Type B pancreatic cell (in vitro differentiated cells): ENCODE data around the gene DPYSL4. TPM values are rescaled to one million over a fixed set of nuclear protein-coding genes. Genes with fewer than 3 reads are reported as not detected.

Experiments
- DNase-seq: peaks from one replicate; pipeline ENCODE4 v3.0.0; 2021; ENCODE audit warnings: mixed read lengths; ENCODE audit not compliant: unreplicated experiment; ENCODE audit errors: extremely low spot score
- H3K27ac Mint-ChIP-seq: 2 replicates; pipeline ENCODE4 v1.8.0; 2021; ENCODE audit warnings: mild to moderate bottlenecking, mixed read lengths
- H3K27me3 Mint-ChIP-seq: 2 replicates; pipeline ENCODE4 v1.8.0; 2021; ENCODE audit warnings: mixed read lengths
- H3K36me3 Mint-ChIP-seq: 2 replicates; pipeline ENCODE4 v1.8.0; 2021; ENCODE audit warnings: mixed read lengths
- H3K4me1 Mint-ChIP-seq: one replicate; pipeline ENCODE4 v1.8.0; 2021; ENCODE audit warnings: mixed read lengths; ENCODE audit not compliant: unreplicated experiment
- H3K4me3 Mint-ChIP-seq: 2 replicates; pipeline ENCODE4 v1.8.0; 2021; ENCODE audit warnings: mild to moderate bottlenecking, mixed read lengths
- H3K9me3 Mint-ChIP-seq: 2 replicates; pipeline ENCODE4 v1.8.0; 2021; ENCODE audit warnings: mixed read lengths
- CTCF ChIP-seq: fragments of 200-600 bp; sonication (generic); conservative IDR thresholded peaks from 2 replicates; pipeline ENCODE4 v1.5.0; 2021; ENCODE audit warnings: antibody characterized with exemption, mild to moderate bottlenecking
- total RNA-seq: library from RNA; stranded (reverse); gene quantifications from 2 replicates; pipeline ENCODE4 v1.2.1, GENCODE V29; 2021; ENCODE audit warnings: low replicate concordance

DPYSL4 gene
- total RNA-seq, 1 donor from 2014 or later, result 61.9 TPM

- H3K4me1 Mint-ChIP-seq, result no peaks in the 10 kb centered on the region
- no peak overlapping the region for H3K4me3 Mint-ChIP-seq
- no peaks in the 10 kb centered on the region for H3K36me3 Mint-ChIP-seq
- peaks cover 3% of the 10 kb centered on the region for H3K27me3 Mint-ChIP-seq
- no peak overlapping the region for H3K27ac Mint-ChIP-seq
- TF ChIP-seq CTCF, result no peak
- DNase-seq, result no peak
- H3K9me3 Mint-ChIP-seq, result no peaks in the 10 kb centered on the region
Observed at GRCh38 chr10:132140167-132140925, 46.4 kb upstream of the DPYSL4 start.

GRCh38 chr10:132141076-132141475, 45.7 kb upstream of the DPYSL4 start:
- Mint-ChIP-seq H3K4me3 (no peak overlapping the region), H3K36me3 (no peaks in the 10 kb centered on the region), H3K4me1 (no peaks in the 10 kb centered on the region), H3K9me3 (no peaks in the 10 kb centered on the region), H3K27ac (no peak overlapping the region), H3K27me3 (peaks cover 3% of the 10 kb centered on the region)
- no peak for TF ChIP-seq CTCF
- DNase-seq, result no peak

- Mint-ChIP-seq H3K27me3 (peaks cover 3% of the 10 kb centered on the region), H3K4me1 (no peaks in the 10 kb centered on the region)
Observed at GRCh38 chr10:132141526-132142395, 45.0 kb upstream of the DPYSL4 start.

DNA sequence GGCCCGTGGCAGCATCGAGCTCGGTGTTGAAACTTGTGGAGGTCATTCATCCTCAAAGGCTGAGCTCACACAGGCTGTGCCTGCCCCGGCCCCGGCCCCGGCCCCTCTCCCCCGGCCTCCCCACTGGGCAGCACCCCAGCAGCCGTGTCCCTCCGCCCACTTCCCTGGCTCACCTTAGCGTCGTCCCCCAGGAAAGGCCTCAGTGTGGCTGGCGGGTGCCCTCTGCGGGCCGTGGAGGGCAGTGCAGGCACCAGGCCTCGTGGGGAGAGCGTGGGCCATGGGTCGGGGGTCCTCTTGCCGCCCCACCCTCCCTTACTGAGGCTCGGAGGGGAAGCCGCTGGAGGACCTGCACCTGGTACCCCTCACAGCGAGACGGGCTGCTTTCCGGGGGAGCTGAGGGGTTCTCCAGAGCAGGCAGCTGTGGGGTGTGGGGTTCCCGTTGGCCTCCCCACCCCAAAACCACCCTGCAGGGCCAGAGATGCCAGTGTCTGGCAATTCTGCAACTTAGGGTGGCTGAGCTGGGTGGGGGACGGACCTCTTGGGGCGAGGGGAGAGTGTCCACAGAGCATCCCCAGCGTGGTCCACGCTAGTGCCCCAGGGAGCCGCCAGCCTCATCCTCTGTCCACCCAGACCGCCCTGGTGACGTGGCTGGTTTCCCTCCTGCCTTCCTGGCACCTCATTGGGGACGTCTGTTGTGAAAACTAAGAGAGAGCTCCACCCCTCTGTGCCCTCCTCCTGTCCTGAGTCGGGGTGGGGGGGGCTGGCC, 44.2 kb upstream of the DPYSL4 start:
- Mint-ChIP-seq H3K9me3 (no peaks in the 10 kb centered on the region), H3K36me3 (no peaks in the 10 kb centered on the region), H3K4me1 (no peaks in the 10 kb centered on the region), H3K27me3 (no peaks in the 10 kb centered on the region), H3K4me3 (no peak overlapping the region), H3K27ac (no peak overlapping the region)
- peak; percentile 87 for TF ChIP-seq CTCF
- DNase-seq, result no peak

More at GRCh38 chr10:132141526-132142395, 45.0 kb upstream of the DPYSL4 start:
- no peak overlapping the region for H3K4me3 Mint-ChIP-seq
- TF ChIP-seq CTCF, result no peak
- H3K9me3 Mint-ChIP-seq, result no peaks in the 10 kb centered on the region
- DNase-seq, result no peak
- H3K36me3 Mint-ChIP-seq, result no peaks in the 10 kb centered on the region
- no peak overlapping the region for H3K27ac Mint-ChIP-seq

DNA sequence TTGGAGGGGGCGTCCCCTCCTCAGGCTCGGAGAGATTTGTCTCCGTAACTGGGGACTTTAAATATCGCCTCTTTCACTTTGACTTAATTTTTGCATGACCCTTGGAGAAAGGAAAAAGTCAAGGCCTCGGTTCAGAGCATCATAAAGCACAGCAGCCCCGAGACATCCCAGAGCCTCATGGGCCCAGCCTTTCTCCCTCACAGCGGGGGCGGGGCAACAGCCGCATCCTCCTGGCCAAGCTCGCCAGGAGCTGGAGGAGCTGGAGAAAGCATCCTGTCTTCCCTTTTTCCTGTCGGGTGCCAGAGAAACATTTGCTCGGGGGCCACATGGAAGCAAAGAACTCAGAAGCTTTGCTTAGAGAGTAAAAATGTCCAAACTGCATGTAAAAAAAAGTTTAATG, 43.6 kb upstream of the DPYSL4 start:
- Mint-ChIP-seq H3K9me3 (no peaks in the 10 kb centered on the region), H3K36me3 (no peaks in the 10 kb centered on the region), H3K27ac (no peak overlapping the region), H3K4me3 (no peak overlapping the region), H3K27me3 (no peaks in the 10 kb centered on the region), H3K4me1 (no peaks in the 10 kb centered on the region)
- no peak for TF ChIP-seq CTCF
- DNase-seq, result no peak
